SH-SY5Y (cell line): ENCODE measurements around the gene HECTD4.

Experiments
- GATA2 ChIP-seq: IDR thresholded peaks from 2 replicates; pipeline ENCODE4 v1.6.1; 2011; ENCODE audit warnings: mild to moderate bottlenecking, low read depth, low read length
- GATA3 ChIP-seq: IDR thresholded peaks from 2 replicates; pipeline ENCODE4 v1.6.1; 2011; ENCODE audit warnings: low read depth, mild to moderate bottlenecking, low read length, moderate library complexity

GRCh38 chr12:112163056-112163455 lies 219.2 kb downstream of the HECTD4 start:
- no peak for TF ChIP-seq GATA2
- TF ChIP-seq GATA3 = no peak
